Cardiac ventricle fibroblast (primary cell): ENCODE measurements around the gene CENPE. TPM values are rescaled to one million over a fixed set of nuclear protein-coding genes. Genes with fewer than 3 reads are reported as not detected.

Source experiments
- total RNA-seq: library from RNA; depleted of rRNA; stranded (reverse); fragments of >200 nt; gene quantifications from 2 replicates; pipeline ENCODE4 v1.2.3, GENCODE V29; 2015

Gene CENPE, protein sequence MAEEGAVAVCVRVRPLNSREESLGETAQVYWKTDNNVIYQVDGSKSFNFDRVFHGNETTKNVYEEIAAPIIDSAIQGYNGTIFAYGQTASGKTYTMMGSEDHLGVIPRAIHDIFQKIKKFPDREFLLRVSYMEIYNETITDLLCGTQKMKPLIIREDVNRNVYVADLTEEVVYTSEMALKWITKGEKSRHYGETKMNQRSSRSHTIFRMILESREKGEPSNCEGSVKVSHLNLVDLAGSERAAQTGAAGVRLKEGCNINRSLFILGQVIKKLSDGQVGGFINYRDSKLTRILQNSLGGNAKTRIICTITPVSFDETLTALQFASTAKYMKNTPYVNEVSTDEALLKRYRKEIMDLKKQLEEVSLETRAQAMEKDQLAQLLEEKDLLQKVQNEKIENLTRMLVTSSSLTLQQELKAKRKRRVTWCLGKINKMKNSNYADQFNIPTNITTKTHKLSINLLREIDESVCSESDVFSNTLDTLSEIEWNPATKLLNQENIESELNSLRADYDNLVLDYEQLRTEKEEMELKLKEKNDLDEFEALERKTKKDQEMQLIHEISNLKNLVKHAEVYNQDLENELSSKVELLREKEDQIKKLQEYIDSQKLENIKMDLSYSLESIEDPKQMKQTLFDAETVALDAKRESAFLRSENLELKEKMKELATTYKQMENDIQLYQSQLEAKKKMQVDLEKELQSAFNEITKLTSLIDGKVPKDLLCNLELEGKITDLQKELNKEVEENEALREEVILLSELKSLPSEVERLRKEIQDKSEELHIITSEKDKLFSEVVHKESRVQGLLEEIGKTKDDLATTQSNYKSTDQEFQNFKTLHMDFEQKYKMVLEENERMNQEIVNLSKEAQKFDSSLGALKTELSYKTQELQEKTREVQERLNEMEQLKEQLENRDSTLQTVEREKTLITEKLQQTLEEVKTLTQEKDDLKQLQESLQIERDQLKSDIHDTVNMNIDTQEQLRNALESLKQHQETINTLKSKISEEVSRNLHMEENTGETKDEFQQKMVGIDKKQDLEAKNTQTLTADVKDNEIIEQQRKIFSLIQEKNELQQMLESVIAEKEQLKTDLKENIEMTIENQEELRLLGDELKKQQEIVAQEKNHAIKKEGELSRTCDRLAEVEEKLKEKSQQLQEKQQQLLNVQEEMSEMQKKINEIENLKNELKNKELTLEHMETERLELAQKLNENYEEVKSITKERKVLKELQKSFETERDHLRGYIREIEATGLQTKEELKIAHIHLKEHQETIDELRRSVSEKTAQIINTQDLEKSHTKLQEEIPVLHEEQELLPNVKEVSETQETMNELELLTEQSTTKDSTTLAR (N-terminal part only)
- 1.6 and 2.0 TPM in 2 replicates for total RNA-seq

DNA sequence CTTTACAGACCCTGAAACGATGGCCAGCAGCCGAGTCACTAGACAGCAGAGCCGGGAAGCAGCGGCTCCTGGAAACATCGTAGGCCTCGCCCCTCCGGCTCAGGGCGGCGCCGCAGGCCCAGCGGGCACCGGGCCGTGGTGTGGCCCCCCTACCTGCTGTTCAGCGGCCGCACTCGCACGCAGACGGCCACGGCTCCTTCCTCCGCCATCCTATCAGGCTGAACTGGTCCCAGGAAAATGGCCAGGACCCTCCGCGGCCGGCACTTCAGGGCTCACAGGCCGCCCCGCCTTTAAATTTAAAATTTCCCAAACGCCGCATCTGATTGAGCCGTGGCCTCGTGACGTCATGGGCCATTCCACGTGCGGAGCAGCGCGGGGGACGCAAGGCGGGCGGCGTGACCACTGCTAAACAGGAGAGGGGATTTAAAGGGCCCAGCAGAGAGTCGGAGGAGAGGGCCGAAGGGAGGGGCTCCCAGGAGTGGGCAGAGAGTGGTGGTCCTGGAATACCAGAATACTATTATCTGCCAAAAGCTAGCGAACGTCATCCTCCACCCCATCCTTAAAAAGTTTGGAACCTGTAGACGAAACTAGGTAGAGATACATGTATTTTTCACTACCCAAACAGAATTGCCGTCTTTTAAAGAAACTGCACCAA lies at the start of gene CENPE:
Gene CENPE (minus strand): TSS at position 233 of the 655 bp plus-strand sequence. CDS start 24 bp downstream, at position 209.

DNA sequence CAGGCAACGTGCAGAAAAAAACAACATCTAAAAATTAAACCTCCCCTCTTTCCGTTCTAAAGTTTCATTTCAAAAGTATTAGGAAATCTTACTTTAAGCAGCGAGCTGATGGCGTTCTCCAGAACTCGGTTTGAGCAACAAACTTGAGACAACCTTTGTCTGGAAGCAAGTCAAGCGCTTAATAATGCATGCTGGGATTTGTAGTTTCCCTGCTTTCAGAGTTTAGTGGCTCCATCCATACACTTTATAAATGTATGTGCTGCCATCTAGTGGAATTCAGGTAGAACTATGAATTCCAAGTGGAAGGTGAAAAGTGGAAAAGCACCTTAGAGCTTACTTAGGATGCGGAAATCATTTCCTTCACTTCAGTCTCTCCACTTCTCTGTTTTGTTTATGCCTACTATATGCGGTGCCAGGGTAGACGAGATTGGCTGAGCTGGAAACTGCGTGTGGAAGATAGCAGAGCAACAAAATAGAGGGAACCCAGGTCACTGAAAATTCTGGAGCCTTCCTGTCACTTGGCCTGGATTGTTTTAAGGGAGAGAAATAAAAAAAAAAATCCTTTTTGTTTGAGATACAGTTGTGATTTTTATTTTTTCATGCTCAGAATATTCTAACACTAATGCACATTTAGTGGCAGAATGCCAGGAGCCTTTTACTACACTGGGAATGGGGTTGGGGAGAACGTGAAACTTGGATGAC lies 98.3 kb downstream of the CENPE start, which contains the start of gene BDH2:
Gene BDH2 (minus strand): TSS at position 144 of the 702 bp plus-strand sequence. CDS start 3,580 bp downstream, outside the sequence.

DNA sequence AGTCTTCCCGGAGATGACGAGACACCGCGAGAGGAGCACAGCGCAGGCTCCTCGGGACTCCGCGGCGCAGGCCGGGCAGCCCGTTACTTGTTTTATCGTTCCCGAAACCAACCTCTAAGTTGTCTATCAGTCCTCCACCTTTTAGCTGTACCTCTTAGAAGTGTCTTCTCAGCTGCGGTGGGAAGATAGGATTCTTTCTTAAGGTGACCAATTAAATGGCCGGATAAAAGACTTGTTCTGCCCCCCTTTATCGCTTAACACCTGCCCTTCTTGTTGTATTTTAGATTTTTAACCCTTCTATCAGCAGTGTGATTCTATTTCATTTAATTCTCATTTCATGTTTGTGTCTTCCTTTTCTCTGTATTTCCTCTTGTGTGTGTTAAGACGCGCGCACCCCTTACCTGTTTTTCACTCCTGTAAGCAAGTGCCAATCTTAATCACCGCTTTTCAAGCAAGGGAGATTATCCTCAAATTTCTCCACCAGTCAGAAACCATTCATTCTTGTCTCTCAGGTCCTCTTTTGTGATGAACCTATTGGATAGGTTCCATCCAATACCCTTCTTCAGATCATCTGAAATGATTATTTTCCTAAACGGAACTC lies 121.3 kb downstream of the CENPE start, which contains the start of gene SLC9B2:
Gene SLC9B2 (minus strand): TSS at position 15 of the 601 bp plus-strand sequence. CDS start 9,211 bp downstream, outside the sequence.

Other genes starting within 250 kb of the CENPE start
- 0.25 and 0.34 TPM in 2 replicates for gene SLC9B1, start 178.6 kb downstream of the CENPE start, total RNA-seq
- gene SLC9B2, start 121.6 kb downstream of the CENPE start, total RNA-seq = 12.3 and 12.4 TPM in 2 replicates
- 59.5 and 66.9 TPM in 2 replicates for gene BDH2, start 98.5 kb downstream of the CENPE start, total RNA-seq